HEK293 (cell line): ENCODE results near the gene HES1.

Source experiments
- GLIS1 ChIP-seq: fragments of 450-650 bp; formaldehyde crosslinking; IDR thresholded peaks from 2 replicates; pipeline ENCODE4 v1.5.1; 2016; ENCODE audit warnings: missing biosample characterization, missing genetic modification characterization
- IKZF3 ChIP-seq: fragments of 450-650 bp; IDR thresholded peaks from 2 replicates; pipeline ENCODE4 v1.5.0; 2018; ENCODE audit warnings: missing biosample characterization, mild to moderate bottlenecking, missing genetic modification characterization, moderate library complexity
- MZF1 ChIP-seq: fragments of 450-650 bp; formaldehyde crosslinking; IDR thresholded peaks from 2 replicates; pipeline ENCODE4 v1.5.1; 2017; ENCODE audit warnings: missing biosample characterization, missing genetic modification characterization, borderline replicate concordance
- OSR2 ChIP-seq: fragments of 450-650 bp; formaldehyde crosslinking; IDR thresholded peaks from 2 replicates; pipeline ENCODE4 v1.5.1; 2016; ENCODE audit warnings: missing biosample characterization, missing genetic modification characterization
- PRDM1 ChIP-seq: fragments of 450-650 bp; formaldehyde crosslinking; IDR thresholded peaks from 2 replicates; pipeline ENCODE4; 2016; ENCODE audit warnings: missing biosample characterization, missing genetic modification characterization
- SETDB1 ChIP-seq: IDR thresholded peaks from one replicate; pipeline ENCODE4 v1.6.1; 2017; ENCODE audit warnings: mild to moderate bottlenecking, low read length, moderate library complexity, mixed read lengths; ENCODE audit not compliant: insufficient read length
- SP2 ChIP-seq: fragments of 450-650 bp; formaldehyde crosslinking; IDR thresholded peaks from 2 replicates; pipeline ENCODE4 v1.5.1; 2016; ENCODE audit warnings: missing biosample characterization, missing genetic modification characterization
- SP3 ChIP-seq: fragments of 450-650 bp; formaldehyde crosslinking; IDR thresholded peaks from 2 replicates; pipeline ENCODE4 v1.5.1; 2016; ENCODE audit warnings: missing biosample characterization, missing genetic modification characterization
- TCF7L2 ChIP-seq: IDR thresholded peaks from 2 replicates; pipeline ENCODE4 v1.6.1; 2011; ENCODE audit warnings: low read depth, mild to moderate bottlenecking, inconsistent platforms, low read length, moderate library complexity, borderline replicate concordance
- TRIM28 ChIP-seq: IDR thresholded peaks from 2 replicates; pipeline ENCODE4 v1.6.1; 2011; ENCODE audit warnings: low read length, control low read depth, borderline replicate concordance
- ZBTB17 ChIP-seq: fragments of 450-650 bp; formaldehyde crosslinking; IDR thresholded peaks from 2 replicates; pipeline ENCODE4 v1.5.1; 2016; ENCODE audit warnings: missing biosample characterization, missing genetic modification characterization
- ZFP69B ChIP-seq: fragments of 450-650 bp; formaldehyde crosslinking; IDR thresholded peaks from 2 replicates; pipeline ENCODE4 v1.5.1; 2016; ENCODE audit warnings: missing biosample characterization, missing genetic modification characterization
- ZIC2 ChIP-seq: fragments of 450-650 bp; formaldehyde crosslinking; IDR thresholded peaks from 2 replicates; pipeline ENCODE4 v1.5.1; 2016; ENCODE audit warnings: missing biosample characterization, missing genetic modification characterization
- ZNF114 ChIP-seq: fragments of 450-650 bp; formaldehyde crosslinking; IDR thresholded peaks from 2 replicates; pipeline ENCODE4 v1.5.0; 2017; ENCODE audit warnings: missing biosample characterization, missing genetic modification characterization
- ZNF132 ChIP-seq: fragments of 450-650 bp; formaldehyde crosslinking; IDR thresholded peaks from 2 replicates; pipeline ENCODE4 v1.5.1; 2017; ENCODE audit warnings: missing biosample characterization, missing genetic modification characterization, borderline replicate concordance
- ZNF24 ChIP-seq: fragments of 450-650 bp; formaldehyde crosslinking; IDR thresholded peaks from 2 replicates; pipeline ENCODE4 v1.5.1; 2016; ENCODE audit warnings: missing biosample characterization, missing genetic modification characterization
- ZNF341 ChIP-seq: fragments of 450-650 bp; formaldehyde crosslinking; IDR thresholded peaks from 2 replicates; pipeline ENCODE4; 2016; ENCODE audit warnings: low read depth, missing biosample characterization, missing genetic modification characterization
- ZNF366 ChIP-seq: fragments of 450-650 bp; formaldehyde crosslinking; conservative IDR thresholded peaks from 2 replicates; pipeline ENCODE4 v1.5.1; 2016; ENCODE audit warnings: missing biosample characterization, missing genetic modification characterization
- ZNF501 ChIP-seq: fragments of 450-650 bp; formaldehyde crosslinking; IDR thresholded peaks from 2 replicates; pipeline ENCODE4 v1.5.1; 2016; ENCODE audit warnings: missing biosample characterization, missing genetic modification characterization
- ZNF514 ChIP-seq: fragments of 450-650 bp; formaldehyde crosslinking; IDR thresholded peaks from 2 replicates; pipeline ENCODE4 v1.5.1; 2016; ENCODE audit warnings: missing biosample characterization, missing genetic modification characterization
- ZNF544 ChIP-seq: fragments of 450-650 bp; formaldehyde crosslinking; IDR thresholded peaks from 2 replicates; pipeline ENCODE4 v1.5.0; 2017; ENCODE audit warnings: missing biosample characterization, missing genetic modification characterization
- ZNF558 ChIP-seq: fragments of 450-650 bp; formaldehyde crosslinking; IDR thresholded peaks from 2 replicates; pipeline ENCODE4 v1.5.1; 2016; ENCODE audit warnings: missing biosample characterization, missing genetic modification characterization
- ZNF561 ChIP-seq: fragments of 450-650 bp; IDR thresholded peaks from 2 replicates; pipeline ENCODE4 v1.5.1; 2018; ENCODE audit warnings: missing biosample characterization, missing genetic modification characterization, borderline replicate concordance
- ZNF596 ChIP-seq: fragments of 450-650 bp; IDR thresholded peaks from 2 replicates; pipeline ENCODE4 v1.5.0; 2018; ENCODE audit warnings: missing biosample characterization, mild to moderate bottlenecking, missing genetic modification characterization, moderate library complexity
- ZNF600 ChIP-seq: fragments of 450-650 bp; formaldehyde crosslinking; IDR thresholded peaks from 2 replicates; pipeline ENCODE4 v1.5.1; 2016; ENCODE audit warnings: missing biosample characterization, missing genetic modification characterization
- ZNF629 ChIP-seq: fragments of 450-650 bp; formaldehyde crosslinking; IDR thresholded peaks from 2 replicates; pipeline ENCODE4 v1.5.1; 2017; ENCODE audit warnings: missing biosample characterization, missing genetic modification characterization
- ZSCAN30 ChIP-seq: fragments of 450-650 bp; IDR thresholded peaks from 2 replicates; pipeline ENCODE4 v1.5.1; 2018; ENCODE audit warnings: missing biosample characterization, mild to moderate bottlenecking, missing genetic modification characterization, moderate library complexity
- TF ChIP-seq, protein P1 (sequence below): fragments of 450-650 bp; formaldehyde crosslinking; IDR thresholded peaks from 2 replicates; pipeline ENCODE4 v1.5.1; 2016; ENCODE audit warnings: missing biosample characterization, missing genetic modification characterization
- TF ChIP-seq, protein P2 (sequence below): fragments of 450-650 bp; formaldehyde crosslinking; IDR thresholded peaks from 2 replicates; pipeline ENCODE4 v1.5.1; 2016; ENCODE audit warnings: missing biosample characterization, missing genetic modification characterization
- TF ChIP-seq, protein P3 (sequence below): fragments of 450-650 bp; formaldehyde crosslinking; IDR thresholded peaks from 2 replicates; pipeline ENCODE4 v1.5.1; 2016; ENCODE audit warnings: missing biosample characterization, missing genetic modification characterization
- TF ChIP-seq, protein P4 (sequence below): fragments of 450-650 bp; formaldehyde crosslinking; conservative IDR thresholded peaks from 2 replicates; pipeline ENCODE4 v1.5.1; 2016; ENCODE audit warnings: low read depth, missing biosample characterization, missing genetic modification characterization
- TF ChIP-seq, protein P5 (sequence below): fragments of 450-650 bp; formaldehyde crosslinking; IDR thresholded peaks from 2 replicates; pipeline ENCODE4 v1.5.1; 2016; ENCODE audit warnings: missing biosample characterization, missing genetic modification characterization

HES1 gene

DNA sequence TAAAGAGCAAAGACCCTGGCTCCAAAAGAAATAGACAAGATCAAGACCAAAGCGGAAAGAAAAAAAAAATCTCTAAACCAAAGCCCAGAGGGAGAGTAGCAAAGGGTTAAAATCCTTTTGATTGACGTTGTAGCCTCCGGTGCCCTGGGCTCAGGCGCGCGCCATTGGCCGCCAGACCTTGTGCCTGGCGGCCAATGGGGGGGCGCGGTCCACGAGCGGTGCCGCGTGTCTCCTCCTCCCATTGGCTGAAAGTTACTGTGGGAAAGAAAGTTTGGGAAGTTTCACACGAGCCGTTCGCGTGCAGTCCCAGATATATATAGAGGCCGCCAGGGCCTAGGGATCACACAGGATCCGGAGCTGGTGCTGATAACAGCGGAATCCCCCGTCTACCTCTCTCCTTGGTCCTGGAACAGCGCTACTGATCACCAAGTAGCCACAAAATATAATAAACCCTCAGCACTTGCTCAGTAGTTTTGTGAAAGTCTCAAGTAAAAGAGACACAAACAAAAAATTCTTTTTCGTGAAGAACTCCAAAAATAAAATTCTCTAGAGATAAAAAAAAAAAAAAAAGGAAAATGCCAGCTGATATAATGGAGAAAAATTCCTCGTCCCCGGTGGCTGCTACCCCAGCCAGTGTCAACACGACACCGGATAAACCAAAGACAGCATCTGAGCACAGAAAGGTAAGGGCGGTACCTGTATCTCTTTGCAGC is at the start of gene HES1 (continued):
- TF ChIP-seq, protein P1, sequence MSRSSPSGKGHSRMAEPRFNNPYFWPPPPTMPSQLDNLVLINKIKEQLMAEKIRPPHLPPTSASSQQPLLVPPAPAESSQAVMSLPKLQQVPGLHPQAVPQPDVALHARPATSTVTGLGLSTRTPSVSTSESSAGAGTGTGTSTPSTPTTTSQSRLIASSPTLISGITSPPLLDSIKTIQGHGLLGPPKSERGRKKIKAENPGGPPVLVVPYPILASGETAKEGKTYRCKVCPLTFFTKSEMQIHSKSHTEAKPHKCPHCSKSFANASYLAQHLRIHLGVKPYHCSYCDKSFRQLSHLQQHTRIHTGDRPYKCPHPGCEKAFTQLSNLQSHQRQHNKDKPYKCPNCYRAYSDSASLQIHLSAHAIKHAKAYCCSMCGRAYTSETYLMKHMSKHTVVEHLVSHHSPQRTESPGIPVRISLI (tag by site-specific recombination) = 0 out of 2 replicates have a peak, but pooled peaks have one; percentile 30
- TF ChIP-seq OSR2 (0 out of 2 replicates have a peak, but pooled peaks have one; percentile 62), TRIM28 (no peak), TCF7L2 (peak; percentile 56), ZNF558 (tag by site-specific recombination) (0 out of 2 replicates have a peak, but pooled peaks have one; percentile 10), ZNF132 (no peak), ZNF596 (tag by site-specific recombination) (0 out of 2 replicates have a peak, but pooled peaks have one; percentile 18), ZNF600 (tag by site-specific recombination) (peak; percentile 87), ZNF514 (tag by site-specific recombination) (no peak), ZBTB17 (tag by site-specific recombination) (peak; percentile 61), SETDB1 (no peak), ZFP69B (0 out of 2 replicates have a peak, but pooled peaks have one; percentile 42), ZNF24 (tag by site-specific recombination) (no peak), ZNF114 (tag by site-specific recombination) (no peak), ZNF561 (0 out of 2 replicates have a peak, but pooled peaks have one; percentile 34), ZNF629 (tag by site-specific recombination) (peak; percentile 38; the same call in 1 of the 2 replicates), IKZF3 (tag by site-specific recombination) (peak; percentile 100), ZNF544 (tag by site-specific recombination) (no peak), PRDM1 (tag by site-specific recombination) (peak; percentile 88), SP2 (tag by site-specific recombination) (peak; percentile 90), SP3 (tag by site-specific recombination) (peak; percentile 57), ZNF501 (tag by site-specific recombination) (0 out of 2 replicates have a peak, but pooled peaks have one; percentile 44), ZIC2 (peak; percentile 57), MZF1 (peak; percentile 53; the same call in 1 of the 2 replicates), ZNF366 (tag by site-specific recombination) (peak; percentile 33), ZSCAN30 (tag by site-specific recombination) (peak; percentile 85), GLIS1 (tag by site-specific recombination) (peak; percentile 11), ZNF341 (tag by site-specific recombination) (peak; percentile 91)
- TF ChIP-seq, protein P2, sequence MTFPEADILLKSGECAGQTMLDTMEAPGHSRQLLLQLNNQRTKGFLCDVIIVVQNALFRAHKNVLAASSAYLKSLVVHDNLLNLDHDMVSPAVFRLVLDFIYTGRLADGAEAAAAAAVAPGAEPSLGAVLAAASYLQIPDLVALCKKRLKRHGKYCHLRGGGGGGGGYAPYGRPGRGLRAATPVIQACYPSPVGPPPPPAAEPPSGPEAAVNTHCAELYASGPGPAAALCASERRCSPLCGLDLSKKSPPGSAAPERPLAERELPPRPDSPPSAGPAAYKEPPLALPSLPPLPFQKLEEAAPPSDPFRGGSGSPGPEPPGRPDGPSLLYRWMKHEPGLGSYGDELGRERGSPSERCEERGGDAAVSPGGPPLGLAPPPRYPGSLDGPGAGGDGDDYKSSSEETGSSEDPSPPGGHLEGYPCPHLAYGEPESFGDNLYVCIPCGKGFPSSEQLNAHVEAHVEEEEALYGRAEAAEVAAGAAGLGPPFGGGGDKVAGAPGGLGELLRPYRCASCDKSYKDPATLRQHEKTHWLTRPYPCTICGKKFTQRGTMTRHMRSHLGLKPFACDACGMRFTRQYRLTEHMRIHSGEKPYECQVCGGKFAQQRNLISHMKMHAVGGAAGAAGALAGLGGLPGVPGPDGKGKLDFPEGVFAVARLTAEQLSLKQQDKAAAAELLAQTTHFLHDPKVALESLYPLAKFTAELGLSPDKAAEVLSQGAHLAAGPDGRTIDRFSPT = peak; percentile 45; the same call in 1 of the 2 replicates
- TF ChIP-seq, protein P3, sequence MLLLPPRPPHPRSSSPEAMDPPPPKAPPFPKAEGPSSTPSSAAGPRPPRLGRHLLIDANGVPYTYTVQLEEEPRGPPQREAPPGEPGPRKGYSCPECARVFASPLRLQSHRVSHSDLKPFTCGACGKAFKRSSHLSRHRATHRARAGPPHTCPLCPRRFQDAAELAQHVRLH (tag by site-specific recombination) = 0 out of 2 replicates have a peak, but pooled peaks have one; percentile 15
- TF ChIP-seq, protein P4, sequence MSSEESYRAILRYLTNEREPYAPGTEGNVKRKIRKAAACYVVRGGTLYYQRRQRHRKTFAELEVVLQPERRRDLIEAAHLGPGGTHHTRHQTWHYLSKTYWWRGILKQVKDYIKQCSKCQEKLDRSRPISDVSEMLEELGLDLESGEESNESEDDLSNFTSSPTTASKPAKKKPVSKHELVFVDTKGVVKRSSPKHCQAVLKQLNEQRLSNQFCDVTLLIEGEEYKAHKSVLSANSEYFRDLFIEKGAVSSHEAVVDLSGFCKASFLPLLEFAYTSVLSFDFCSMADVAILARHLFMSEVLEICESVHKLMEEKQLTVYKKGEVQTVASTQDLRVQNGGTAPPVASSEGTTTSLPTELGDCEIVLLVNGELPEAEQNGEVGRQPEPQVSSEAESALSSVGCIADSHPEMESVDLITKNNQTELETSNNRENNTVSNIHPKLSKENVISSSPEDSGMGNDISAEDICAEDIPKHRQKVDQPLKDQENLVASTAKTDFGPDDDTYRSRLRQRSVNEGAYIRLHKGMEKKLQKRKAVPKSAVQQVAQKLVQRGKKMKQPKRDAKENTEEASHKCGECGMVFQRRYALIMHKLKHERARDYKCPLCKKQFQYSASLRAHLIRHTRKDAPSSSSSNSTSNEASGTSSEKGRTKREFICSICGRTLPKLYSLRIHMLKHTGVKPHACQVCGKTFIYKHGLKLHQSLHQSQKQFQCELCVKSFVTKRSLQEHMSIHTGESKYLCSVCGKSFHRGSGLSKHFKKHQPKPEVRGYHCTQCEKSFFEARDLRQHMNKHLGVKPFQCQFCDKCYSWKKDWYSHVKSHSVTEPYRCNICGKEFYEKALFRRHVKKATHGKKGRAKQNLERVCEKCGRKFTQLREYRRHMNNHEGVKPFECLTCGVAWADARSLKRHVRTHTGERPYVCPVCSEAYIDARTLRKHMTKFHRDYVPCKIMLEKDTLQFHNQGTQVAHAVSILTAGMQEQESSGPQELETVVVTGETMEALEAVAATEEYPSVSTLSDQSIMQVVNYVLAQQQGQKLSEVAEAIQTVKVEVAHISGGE (tag by site-specific recombination) = no peak
- TF ChIP-seq, protein P5, sequence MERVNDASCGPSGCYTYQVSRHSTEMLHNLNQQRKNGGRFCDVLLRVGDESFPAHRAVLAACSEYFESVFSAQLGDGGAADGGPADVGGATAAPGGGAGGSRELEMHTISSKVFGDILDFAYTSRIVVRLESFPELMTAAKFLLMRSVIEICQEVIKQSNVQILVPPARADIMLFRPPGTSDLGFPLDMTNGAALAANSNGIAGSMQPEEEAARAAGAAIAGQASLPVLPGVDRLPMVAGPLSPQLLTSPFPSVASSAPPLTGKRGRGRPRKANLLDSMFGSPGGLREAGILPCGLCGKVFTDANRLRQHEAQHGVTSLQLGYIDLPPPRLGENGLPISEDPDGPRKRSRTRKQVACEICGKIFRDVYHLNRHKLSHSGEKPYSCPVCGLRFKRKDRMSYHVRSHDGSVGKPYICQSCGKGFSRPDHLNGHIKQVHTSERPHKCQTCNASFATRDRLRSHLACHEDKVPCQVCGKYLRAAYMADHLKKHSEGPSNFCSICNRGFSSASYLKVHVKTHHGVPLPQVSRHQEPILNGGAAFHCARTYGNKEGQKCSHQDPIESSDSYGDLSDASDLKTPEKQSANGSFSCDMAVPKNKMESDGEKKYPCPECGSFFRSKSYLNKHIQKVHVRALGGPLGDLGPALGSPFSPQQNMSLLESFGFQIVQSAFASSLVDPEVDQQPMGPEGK (tag by site-specific recombination) = 0 out of 2 replicates have a peak, but pooled peaks have one; percentile 14
